K562 (cell line): ENCODE results near the gene SMG6. TPM values are rescaled to one million over a fixed set of nuclear protein-coding genes. Genes with fewer than 3 reads are reported as not detected.

ENCODE experiments used
- ATAC-seq: fragments of 200-7000 bp; cut with Tn5 transposase; 3 replicates; pipeline ENCODE4 v1.9.1; 2020; ENCODE audit warnings: moderate library complexity
- BruUV-seq: library from RNA; stranded (reverse); fragments of 400-500 nt; replicated peaks from 2 replicates; lab custom pipeline; 2021; lab: Mats Ljungman, UMichigan
- CTCF ChIA-PET: fragments of 300-600 bp; formaldehyde crosslinking; extraction: SDS; loops from one replicate; lab custom pipeline; 2021; ENCODE audit warnings: low intra/inter-chr PET ratio; lab: Yijun Ruan, JAX
- POLR2A ChIA-PET: fragments of 300-600, 350-650 bp; sonication (Branson Sonifier 250); formaldehyde crosslinking; extraction: SDS; loops from one replicate; lab custom pipeline; 2021; ENCODE audit warnings: antibody characterized with exemption, inconsistent platforms; lab: Yijun Ruan, JAX
- DNase-seq, 4 experiments: peaks; one replicate each; pipeline versions ENCODE4 v3.0.0 to v3.0.0-alpha.2; 2011 to 2018; ENCODE audit warnings: low spot score in 3 of 4, mixed read lengths in 3 of 4; ENCODE audit errors: extremely low read depth in 1 of 4
- FAIRE-seq: peaks from 2 replicates; lab custom pipeline; 2011; peaks lifted over from hg19 to GRCh38; lab: Jason Lieb, UNC
- H2AFZ ChIP-seq: 2 replicates; pipeline ENCODE4 v1.6.0; 2011; ENCODE audit warnings: low read depth, low read length, control low read depth, inconsistent platforms
- H3K27ac ChIP-seq: fragments of 200-600 bp; 3 replicates; pipeline ENCODE4 v1.8.0; 2011; ENCODE audit warnings: low read depth, mild to moderate bottlenecking, control low read depth, inconsistent platforms, low read length, moderate library complexity, mixed read lengths; ENCODE audit errors: extremely low read depth
- H3K27me3 ChIP-seq, 2 experiments: fragments of 300-600 bp in 1 of 2; 2 replicates in 1 of 2; 3 replicates in 1 of 2; pipeline versions ENCODE4 v1.6.0 to v1.8.0; 2011; ENCODE audit warnings: inconsistent platforms in 2 of 2, low read length in 2 of 2, mild to moderate bottlenecking in 1 of 2, mixed read lengths in 1 of 2, moderate library complexity in 1 of 2; ENCODE audit not compliant: control insufficient read depth in 2 of 2, insufficient read depth in 2 of 2
- H3K36me3 ChIP-seq: fragments of 300-600 bp; 3 replicates; pipeline ENCODE4 v1.8.0; 2011; ENCODE audit warnings: mild to moderate bottlenecking, low read length, inconsistent platforms; ENCODE audit not compliant: control insufficient read depth, insufficient read depth
- H3K4me1 ChIP-seq, 2 experiments: fragments of 200-600 bp in 1 of 2; replicated peaks in 1 of 2; 2 replicates in 1 of 2; 3 replicates in 1 of 2; pipeline versions ENCODE4 v1.5.1 to v1.8.0; 2011; ENCODE audit warnings: inconsistent platforms in 2 of 2, low read length in 2 of 2, mild to moderate bottlenecking in 1 of 2, mixed read lengths in 1 of 2, moderate library complexity in 1 of 2; ENCODE audit not compliant: control insufficient read depth in 2 of 2, insufficient read depth in 2 of 2
- H3K4me2 ChIP-seq: 2 replicates; pipeline ENCODE4 v1.6.1; 2011; ENCODE audit warnings: low read length, control low read depth, inconsistent platforms, mixed read lengths; ENCODE audit not compliant: insufficient read depth
- H3K4me3 ChIP-seq: fragments of 200-600 bp; sonication (generic), shearing (Covaris generic); 2 replicates; pipeline ENCODE4 v1.5.1; 2016; ENCODE audit warnings: control low read depth, inconsistent platforms
- H3K79me2 ChIP-seq: fragments of 200-600 bp; 3 replicates; pipeline ENCODE4 v1.8.0; 2011; ENCODE audit warnings: low read length, inconsistent platforms; ENCODE audit not compliant: control insufficient read depth, insufficient read depth
- H3K9ac ChIP-seq, 2 experiments: 2 replicates each; pipeline versions ENCODE4 v1.6.0 to v1.6.1; 2011; ENCODE audit warnings: low read depth in 2 of 2, low read length in 2 of 2, control low read depth in 1 of 2, inconsistent platforms in 1 of 2, mild to moderate bottlenecking in 1 of 2, mixed read lengths in 1 of 2; ENCODE audit not compliant: insufficient read depth in 1 of 2
- H3K9me1 ChIP-seq: one replicate; pipeline ENCODE4 v1.6.0; 2011; ENCODE audit warnings: inconsistent platforms, mild to moderate bottlenecking, low read length, moderate library complexity; ENCODE audit not compliant: control insufficient read depth, insufficient read depth
- H3K9me3 ChIP-seq: replicated peaks from 2 replicates; pipeline ENCODE4 v1.5.1; 2011; ENCODE audit warnings: low read depth, low read length, inconsistent platforms; ENCODE audit not compliant: control insufficient read depth, insufficient read depth
- H4K20me1 ChIP-seq: replicated peaks from 2 replicates; pipeline ENCODE4 v1.6.1; 2011; ENCODE audit warnings: low read length, inconsistent platforms, mixed read lengths; ENCODE audit not compliant: control insufficient read depth, insufficient read depth
- CBFA2T2 ChIP-seq: fragments of 450-650 bp; conservative IDR thresholded peaks from 2 replicates; pipeline ENCODE4 v1.6.1; 2017; ENCODE audit warnings: mild to moderate bottlenecking
- CREM ChIP-seq: IDR thresholded peaks from 2 replicates; pipeline ENCODE4 v1.6.1; 2014; ENCODE audit warnings: antibody characterized with exemption, low read depth
- E2F6 ChIP-seq, 2 experiments: IDR thresholded peaks; 2 replicates each; pipeline ENCODE4 v1.6.1; 2011; ENCODE audit warnings: borderline replicate concordance in 1 of 2, control low read depth in 1 of 2, low read depth in 1 of 2, low read length in 1 of 2, mild to moderate bottlenecking in 1 of 2, mixed read lengths in 1 of 2, moderate library complexity in 1 of 2; ENCODE audit not compliant: insufficient read depth in 1 of 2, insufficient read length in 1 of 2, poor library complexity in 1 of 2, severe bottlenecking in 1 of 2; ENCODE audit errors: extremely low read depth in 1 of 2
- MAX ChIP-seq: sonication (generic); formaldehyde crosslinking; IDR thresholded peaks from 2 replicates; pipeline ENCODE4 v1.9.0; 2022; ENCODE audit warnings: mild to moderate bottlenecking, missing genetic modification reagents
- POLR2B ChIP-seq: fragments of 450-650 bp; IDR thresholded peaks from 2 replicates; pipeline ENCODE4 v1.6.1; 2018; ENCODE audit warnings: low read depth; ENCODE audit not compliant: partially characterized antibody
- POLR2G ChIP-seq: fragments of 200-400 bp; formaldehyde crosslinking; IDR thresholded peaks from 2 replicates; pipeline ENCODE4 v1.6.1; 2017; ENCODE audit warnings: low read depth, mild to moderate bottlenecking, antibody characterized with exemption, low read length, moderate library complexity
- POLR3G ChIP-seq: IDR thresholded peaks from 2 replicates; pipeline ENCODE4 v1.6.1; 2011; ENCODE audit not compliant: insufficient read length, insufficient replicate concordance; ENCODE audit errors: extremely low read depth
- PRDM10 ChIP-seq: fragments of 450-650 bp; IDR thresholded peaks from 2 replicates; pipeline ENCODE4 v1.6.1; 2018; ENCODE audit not compliant: partially characterized antibody
- SAFB ChIP-seq: fragments of 200-400 bp; formaldehyde crosslinking; IDR thresholded peaks from 2 replicates; pipeline ENCODE4 v1.6.1; 2017; ENCODE audit warnings: low read depth, low read length, borderline replicate concordance
- SIN3A ChIP-seq, 2 experiments: fragments of 150-350 bp in 1 of 2; IDR thresholded peaks; 2 replicates each; pipeline ENCODE4 v1.6.1; 2011 to 2016; ENCODE audit warnings: borderline replicate concordance in 2 of 2, low read depth in 2 of 2, low read length in 2 of 2, mild to moderate bottlenecking in 2 of 2, moderate library complexity in 2 of 2; ENCODE audit not compliant: control insufficient read depth in 1 of 2
- SMARCA4 ChIP-seq: fragments of 450-650 bp; IDR thresholded peaks from 2 replicates; pipeline ENCODE4 v1.6.1; 2016
- VEZF1 ChIP-seq: fragments of 200-800 bp; sonication (Bioruptor generic); IDR thresholded peaks from 2 replicates; pipeline ENCODE4 v1.6.1; 2017; ENCODE audit warnings: missing genetic modification characterization, missing compliant biosample characterization
- ZNF41 ChIP-seq: fragments of 250-450 bp; sonication (Bioruptor Pico); conservative IDR thresholded peaks from 2 replicates; pipeline ENCODE4 v1.4.0; 2020; ENCODE audit warnings: mild to moderate bottlenecking
- WGBS: fragments of 100-300 bp; shearing (Covaris generic); methylation state at CpG from one replicate; pipeline ENCODE4 v1.1.6; 2016; ENCODE audit warnings: low coverage, mixed read lengths; ENCODE audit not compliant: insufficient coverage; ENCODE audit errors: missing lambda C conversion rate; 5-methylcytosine and 5-hydroxymethylcytosine counted together
- in situ Hi-C: fragments of 300-500 bp; cut with MboI; formaldehyde crosslinking; loops from 4 replicates; pipeline ENCODE4 v1.15.0; 2018; ENCODE audit warnings: inconsistent platforms, mixed read lengths
- intact Hi-C: fragments of 100-400 bp; cut with micrococcal nuclease; formaldehyde crosslinking; loops from 2 replicates; pipeline ENCODE4 v1.14.2; 2022
- polyA plus RNA-seq, 8 experiments: library from polyadenylated mRNA; depleted of rRNA in 4 of 8; stranded (reverse) in 5 of 8; unstranded in 3 of 8; fragments of >200 nt; fragmentation: Nextera tagmentation in 2 of 8; fragmentation: Illumina TruSeq in 1 of 8; extraction: Ambion mirVana in 2 of 8; extraction: Trizol in 1 of 8; gene quantifications; 2 replicates each; pipeline versions ENCODE4 v1.2.1 to v1.2.3, GENCODE V29; 2011 to 2014; ENCODE audit warnings: inconsistent platforms in 1 of 8, missing spikeins in 1 of 8
- total RNA-seq, 7 experiments: library from RNA; depleted of rRNA in 6 of 7; stranded (reverse); fragments of >200 nt in 6 of 7; fragmentation: Illumina TruSeq in 2 of 7; extraction: Trizol in 2 of 7; gene quantifications; 2 replicates each; pipeline versions ENCODE4 v1.2.1 to v1.2.3, GENCODE V29; 2011 to 2021; ENCODE audit warnings: low replicate concordance in 1 of 7

The SMG6 gene
- total and polyA plus RNA-seq, 9 of the 15 experiments (the other 6 are each of a cell fraction or from before 2014, with no cell fraction given), result 0.44 to 13.9 (median 6.0) TPM

- no peak for FAIRE-seq
- Histone ChIP-seq H3K4me3 (peak overlapping the region; percentile 68), H3K9me3 (no peaks in the 10 kb centered on the region; the same call in 1 of the 2 replicates), H4K20me1 (no peaks in the 10 kb centered on the region), H3K27me3 (no peaks in the 10 kb centered on the region), H3K27ac (peak overlapping the region; percentile 81; the same call in 2 of the 3 replicates), H3K9me1 (no peaks in the 10 kb centered on the region), H2AFZ (peak overlapping the region; percentile 72), H3K4me2 (peak overlapping the region; percentile 93), H3K9ac (peak overlapping the region; percentile 73 to 97; a peak in 3 of 4 replicates), H3K36me3 (peaks cover 33% of the 10 kb centered on the region), H3K4me1 (peaks cover 16 to 21% of the 10 kb centered on the region in 2 experiments; a peak in 4 of 5 replicates), H3K79me2 (peaks cover 51% of the 10 kb centered on the region)
- peak; percentile 42 to 76 (median 69) for DNase-seq
- POLR2A ChIA-PET, result interaction anchor here (0.5 to 1.1 kb wide), 5 partner anchors 10 to 1995 kb away, joined by 3 to 5 read pairs (median 3); no protein-coding TSS in a partner anchor
- WGBS, result 4% methylated on average over 15 of the region's 92 CpGs
- intact Hi-C loops, result no loop called here
- in situ Hi-C loops, result no loop called here
- BruUV-seq, result no TSS peak
- CTCF ChIA-PET, result no interaction called here
- ATAC-seq, result peak; percentile 44
- TF ChIP-seq SMARCA4 (no peak), CREM (0 out of 2 replicates have a peak, but pooled peaks have one; percentile 7), MAX (CRISPR knock-in tag) (0 out of 2 replicates have a peak, but pooled peaks have one; percentile 13), SAFB (peak; percentile 47; the same call in 1 of the 2 replicates), E2F6 (IDR thresholded peaks at IDR 0.05; ENCODE audit: borderline replicate concordance in 1 of 2, extremely low read depth in 1 of 2, insufficient read depth in 1 of 2, insufficient read length in 1 of 2, low read depth in 1 of 2, low read length in 1 of 2, poor library complexity in 1 of 2, severe bottlenecking in 1 of 2) (peak; percentile 28 to 46), POLR3G (no peak), SIN3A (IDR thresholded peaks at IDR 0.05; ENCODE audit: borderline replicate concordance in 2 of 2, control insufficient read depth in 1 of 2, low read depth in 2 of 2, low read length in 2 of 2) (0 out of 4 replicates have a peak, but pooled peaks of 1 of the 2 experiments have one; percentile 13), PRDM10 (peak; percentile 82), POLR2B (no peak), ZNF41 (no peak), VEZF1 (CRISPR knock-in tag) (peak; percentile 59; the same call in 1 of the 2 replicates), POLR2G (peak; percentile 51; the same call in 1 of the 2 replicates), CBFA2T2 (no peak)
These were observed 34.1 kb upstream of the SMG6 start for GRCh38 chr17:2337544-2338314.
